ENCODE measurements around the gene GCH1. TPM values are rescaled to one million over a fixed set of nuclear protein-coding genes. Genes with fewer than 3 reads are reported as not detected.

Gene GCH1
- polyA plus RNA-seq, 1 donor from 2014 or later: 4.9 TPM

DNA sequence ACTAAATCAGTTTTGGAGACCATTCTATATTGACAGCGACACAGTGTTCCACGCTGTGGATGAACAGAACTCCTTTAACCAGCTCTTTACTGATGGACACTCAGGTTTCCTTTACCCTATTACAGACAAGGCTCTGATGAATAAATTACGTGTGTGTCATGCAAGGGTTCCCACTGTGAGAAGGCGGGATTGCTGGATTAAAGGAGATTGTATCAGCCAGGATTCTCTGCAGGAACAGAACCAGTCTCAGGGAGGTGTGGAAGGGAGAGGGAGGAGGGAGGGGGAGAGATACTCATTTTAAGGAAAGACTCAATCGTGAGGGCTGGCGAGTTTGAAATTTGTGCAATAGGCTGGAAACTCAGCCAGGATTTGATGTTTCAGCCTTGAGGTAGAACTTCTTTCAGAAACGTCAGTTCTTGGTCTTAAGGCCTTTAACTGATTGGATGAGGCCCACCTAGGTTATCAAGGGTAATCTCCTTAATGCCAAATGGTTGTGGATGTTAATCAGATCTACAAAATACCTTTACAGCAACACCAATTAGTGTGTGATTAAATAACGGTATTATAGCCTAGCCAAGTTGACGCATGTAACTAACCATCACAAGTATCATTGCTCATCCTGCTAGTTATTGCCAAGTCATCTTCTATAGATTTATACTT is 104.0 kb downstream of the GCH1 start:
- no peak for TF ChIP-seq TAF1 (IDR thresholded peaks at IDR 0.05; ENCODE audit: low read depth)
- TF ChIP-seq POLR2AphosphoS5 (IDR thresholded peaks at IDR 0.05): no peak
- no peak for TF ChIP-seq SMC3 (conservative IDR thresholded peaks at IDR 0.05; ENCODE audit: poor library complexity)
- no peak for TF ChIP-seq EZH2 (IDR thresholded peaks at IDR 0.05; ENCODE audit: borderline replicate concordance, insufficient read depth, low read length, poor library complexity, severe bottlenecking)
- TF ChIP-seq CTCF (IDR thresholded peaks at IDR 0.05; ENCODE audit: poor library complexity, severe bottlenecking): no peak
- no peak for TF ChIP-seq RAD21 (conservative IDR thresholded peaks at IDR 0.05)
- Histone ChIP-seq H3K4me2 (ENCODE audit: low read length) (no peak overlapping the region), H3K9ac (ENCODE audit: low read length) (no peak overlapping the region), H3K9me2 (ENCODE audit: insufficient read depth, low read length) (no peaks in the 10 kb centered on the region), H3F3A (ENCODE audit: insufficient read depth, low read length, poor library complexity, severe bottlenecking) (no peaks in the 10 kb centered on the region), H2AFZ (ENCODE audit: low read depth, low read length) (no peak overlapping the region), H3K9me3 (ENCODE audit: low read length) (peaks cover 5% of the 10 kb centered on the region), H3K27ac (ENCODE audit: low read length) (no peak overlapping the region), H3K27me3 (ENCODE audit: insufficient read depth, low read depth, low read length) (no peaks in the 10 kb centered on the region), H4K20me1 (ENCODE audit: insufficient read depth) (no peaks in the 10 kb centered on the region), H3K4me3 (ENCODE audit: low read length) (no peak overlapping the region), H3K36me3 (ENCODE audit: insufficient read depth, low read length) (no peaks in the 10 kb centered on the region), H3K79me2 (replicated peaks; ENCODE audit: insufficient read depth, low read length) (no peaks in the 10 kb centered on the region)

DNA sequence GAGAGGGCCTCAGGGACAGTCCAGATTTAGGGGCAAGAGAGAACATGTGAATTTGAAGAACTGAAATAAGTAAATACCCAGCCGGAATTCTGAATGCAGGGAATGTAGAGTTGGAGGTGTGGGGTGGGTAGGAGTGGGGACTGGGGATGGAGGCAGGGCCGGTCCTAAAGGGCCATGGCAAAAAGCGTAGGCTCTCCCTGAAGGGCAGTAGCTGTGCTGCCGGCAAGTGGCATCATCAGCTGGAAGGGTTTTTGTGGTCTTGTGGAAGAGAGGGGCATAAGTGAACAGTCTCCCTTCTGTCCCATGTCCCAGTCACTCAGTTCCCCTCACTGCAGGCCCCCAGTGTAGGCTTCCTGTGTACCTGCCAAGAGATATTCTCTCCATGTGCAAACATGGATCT is 104.6 kb downstream of the GCH1 start:
- Histone ChIP-seq H3K27ac (ENCODE audit: low read length) (no peak overlapping the region), H3K9ac (ENCODE audit: low read length) (no peak overlapping the region), H2AFZ (ENCODE audit: low read depth, low read length) (no peak overlapping the region), H3K4me2 (ENCODE audit: low read length) (no peak overlapping the region), H3K27me3 (ENCODE audit: insufficient read depth, low read depth, low read length) (no peaks in the 10 kb centered on the region), H3F3A (ENCODE audit: insufficient read depth, low read length, poor library complexity, severe bottlenecking) (no peaks in the 10 kb centered on the region), H3K4me3 (ENCODE audit: low read length) (no peak overlapping the region), H3K9me2 (ENCODE audit: insufficient read depth, low read length) (no peaks in the 10 kb centered on the region), H3K36me3 (ENCODE audit: insufficient read depth, low read length) (no peaks in the 10 kb centered on the region), H3K79me2 (replicated peaks; ENCODE audit: insufficient read depth, low read length) (no peaks in the 10 kb centered on the region), H3K9me3 (ENCODE audit: low read length) (peaks cover 5% of the 10 kb centered on the region), H4K20me1 (ENCODE audit: insufficient read depth) (no peaks in the 10 kb centered on the region)
- TF ChIP-seq, protein P1, sequence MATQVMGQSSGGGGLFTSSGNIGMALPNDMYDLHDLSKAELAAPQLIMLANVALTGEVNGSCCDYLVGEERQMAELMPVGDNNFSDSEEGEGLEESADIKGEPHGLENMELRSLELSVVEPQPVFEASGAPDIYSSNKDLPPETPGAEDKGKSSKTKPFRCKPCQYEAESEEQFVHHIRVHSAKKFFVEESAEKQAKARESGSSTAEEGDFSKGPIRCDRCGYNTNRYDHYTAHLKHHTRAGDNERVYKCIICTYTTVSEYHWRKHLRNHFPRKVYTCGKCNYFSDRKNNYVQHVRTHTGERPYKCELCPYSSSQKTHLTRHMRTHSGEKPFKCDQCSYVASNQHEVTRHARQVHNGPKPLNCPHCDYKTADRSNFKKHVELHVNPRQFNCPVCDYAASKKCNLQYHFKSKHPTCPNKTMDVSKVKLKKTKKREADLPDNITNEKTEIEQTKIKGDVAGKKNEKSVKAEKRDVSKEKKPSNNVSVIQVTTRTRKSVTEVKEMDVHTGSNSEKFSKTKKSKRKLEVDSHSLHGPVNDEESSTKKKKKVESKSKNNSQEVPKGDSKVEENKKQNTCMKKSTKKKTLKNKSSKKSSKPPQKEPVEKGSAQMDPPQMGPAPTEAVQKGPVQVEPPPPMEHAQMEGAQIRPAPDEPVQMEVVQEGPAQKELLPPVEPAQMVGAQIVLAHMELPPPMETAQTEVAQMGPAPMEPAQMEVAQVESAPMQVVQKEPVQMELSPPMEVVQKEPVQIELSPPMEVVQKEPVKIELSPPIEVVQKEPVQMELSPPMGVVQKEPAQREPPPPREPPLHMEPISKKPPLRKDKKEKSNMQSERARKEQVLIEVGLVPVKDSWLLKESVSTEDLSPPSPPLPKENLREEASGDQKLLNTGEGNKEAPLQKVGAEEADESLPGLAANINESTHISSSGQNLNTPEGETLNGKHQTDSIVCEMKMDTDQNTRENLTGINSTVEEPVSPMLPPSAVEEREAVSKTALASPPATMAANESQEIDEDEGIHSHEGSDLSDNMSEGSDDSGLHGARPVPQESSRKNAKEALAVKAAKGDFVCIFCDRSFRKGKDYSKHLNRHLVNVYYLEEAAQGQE (IDR thresholded peaks at IDR 0.05; ENCODE audit: borderline replicate concordance): no peak
- TF ChIP-seq TAF1 (IDR thresholded peaks at IDR 0.05; ENCODE audit: low read depth) (no peak), EP300 (conservative IDR thresholded peaks at IDR 0.05; ENCODE audit: poor library complexity, severe bottlenecking) (no peak), MXI1 (conservative IDR thresholded peaks at IDR 0.05; ENCODE audit: poor library complexity, severe bottlenecking) (no peak)

Measured in neural cell (in vitro differentiated cells).